Stromal cell of bone marrow (primary cell): Measurements from ENCODE around the gene MYH9.

Source experiments
- DNase-seq: peaks from one replicate; pipeline ENCODE4 v3.0.0-alpha.2; 2012; ENCODE audit warnings: low read depth

MYH9 gene

GRCh38 chr22:36330655-36331305 lies 57.0 kb downstream of the MYH9 start:
- DNase-seq, result no peak

- no peak for DNase-seq
These were observed 57.6 kb downstream of the MYH9 start for GRCh38 chr22:36330127-36330526.

GRCh38 chr22:36329254-36330078 lies 58.3 kb downstream of the MYH9 start:
- peak; percentile 70 for DNase-seq

DNA sequence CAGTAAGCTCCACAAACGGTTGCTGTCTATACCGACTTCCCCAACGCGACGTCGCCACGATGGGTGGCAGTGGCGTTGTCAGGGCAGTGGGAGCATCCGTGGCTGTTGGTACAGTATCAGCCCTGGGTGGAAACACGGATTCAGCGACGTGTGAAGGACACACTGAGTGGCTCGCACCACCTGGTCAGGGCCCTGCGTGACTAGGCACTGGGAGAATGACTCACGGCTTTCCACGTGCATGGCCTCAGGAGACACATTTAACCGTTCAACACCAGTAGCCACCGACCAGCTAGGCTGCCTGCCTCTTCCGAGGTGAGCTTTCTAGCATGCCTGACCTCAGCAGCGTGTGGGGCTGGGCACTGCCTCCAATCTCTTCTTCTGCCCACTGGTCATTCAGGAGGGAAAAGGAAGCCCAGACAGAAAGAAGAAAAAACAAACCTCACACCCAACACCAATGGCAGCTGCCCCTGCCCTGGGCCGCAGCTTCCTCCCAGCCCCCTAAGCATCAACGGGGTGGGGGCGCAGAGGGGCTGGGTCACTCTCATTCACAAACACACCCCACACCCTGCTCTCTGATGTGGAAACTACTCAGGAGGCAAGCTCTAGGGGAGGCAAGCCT lies 59.0 kb downstream of the MYH9 start:
- peak; percentile 77 for DNase-seq

GRCh38 chr22:36327922-36328551 lies 59.7 kb downstream of the MYH9 start:
- no peak for DNase-seq

DNA sequence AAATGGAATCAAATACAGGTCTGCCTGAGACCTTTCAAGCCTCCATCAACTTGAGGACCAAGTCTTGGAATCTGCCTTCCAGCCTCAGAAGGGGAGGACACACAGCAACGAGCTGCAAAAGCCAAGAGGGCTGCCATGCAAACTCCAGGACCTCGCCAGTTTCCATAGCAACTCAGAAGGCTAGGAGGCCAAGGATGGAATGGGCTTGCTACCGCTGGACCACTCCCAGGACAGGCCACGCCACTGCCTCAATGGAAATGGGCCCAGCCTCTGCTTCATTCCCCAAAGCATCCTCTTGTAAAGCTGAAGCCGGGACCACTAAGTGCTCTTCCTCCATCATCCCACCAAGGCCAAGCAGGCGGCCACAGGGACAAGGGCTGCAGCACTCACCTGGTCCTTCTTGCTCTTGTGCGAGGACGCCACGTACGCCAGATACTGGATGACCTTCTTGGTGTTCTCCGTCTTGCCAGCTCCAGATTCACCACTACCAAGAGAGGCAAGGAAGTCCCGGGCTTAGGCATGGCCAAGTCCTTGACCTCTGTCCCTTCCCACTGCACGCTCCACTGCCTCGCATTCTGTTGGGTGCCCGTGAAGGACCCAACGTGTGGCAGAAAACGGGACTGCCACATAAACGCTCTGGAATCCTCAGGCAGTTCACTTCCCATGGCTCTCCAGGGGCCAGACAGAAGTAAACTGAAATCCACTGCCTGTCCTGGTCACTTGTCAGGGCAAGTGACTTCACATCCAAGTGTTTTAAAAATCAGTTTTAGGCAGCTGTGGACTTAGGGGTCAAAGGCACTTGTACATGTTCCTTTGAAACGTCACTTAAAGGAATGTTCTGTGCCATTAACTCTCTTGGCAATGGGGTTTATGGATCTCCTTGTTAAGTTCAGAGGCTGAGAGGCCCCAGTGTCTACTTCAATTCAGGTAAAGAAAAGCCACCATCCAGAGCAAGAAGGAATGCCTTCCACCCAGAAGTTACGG lies 61.3 kb downstream of the MYH9 start:
- no peak for DNase-seq

GRCh38 chr22:36325154-36326031 lies 62.4 kb downstream of the MYH9 start:
- DNase-seq, result peak; percentile 92

DNA sequence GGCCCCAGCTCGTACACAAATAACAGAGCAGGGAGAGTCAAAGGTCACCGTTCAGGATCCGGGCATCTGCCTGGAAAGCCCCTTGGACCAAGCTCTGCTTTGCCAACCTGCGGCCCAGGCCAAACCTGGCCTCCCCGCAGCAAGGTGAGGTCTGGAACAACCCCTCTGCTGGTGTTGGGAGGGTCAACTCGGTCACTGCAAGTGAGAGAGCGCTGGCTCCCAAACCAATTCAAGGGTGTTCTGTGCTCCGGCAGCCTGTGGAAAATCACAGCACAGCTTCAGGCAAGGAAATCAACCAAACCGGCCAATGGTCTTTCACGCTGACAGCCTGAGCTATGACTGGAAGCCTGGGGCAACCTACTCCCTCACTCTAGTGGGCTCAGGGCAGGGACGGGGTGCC lies 63.4 kb downstream of the MYH9 start:
- DNase-seq, result no peak

DNA sequence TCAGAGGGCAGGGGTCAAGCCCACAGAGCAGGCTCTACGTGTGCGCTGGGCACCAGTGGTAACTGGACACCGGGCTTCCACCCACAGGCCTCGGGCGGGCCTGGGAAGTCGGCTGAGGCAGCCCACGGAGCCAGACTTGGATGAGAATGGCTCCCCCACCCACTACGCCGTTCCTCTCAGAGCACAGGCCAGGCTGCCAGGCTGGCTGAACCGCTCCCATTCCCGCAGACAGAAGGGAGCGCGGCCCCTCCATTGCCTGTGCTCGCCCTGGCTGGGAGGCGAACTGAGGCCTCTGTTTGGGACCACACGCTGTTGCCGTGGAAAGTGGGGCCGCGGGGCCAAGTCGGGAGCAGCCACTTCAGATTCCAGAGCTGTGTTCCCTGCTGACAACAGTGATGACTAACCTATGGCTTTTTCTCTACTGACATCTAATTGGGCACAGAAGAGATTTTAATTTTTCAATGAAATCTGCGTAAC lies 63.9 kb downstream of the MYH9 start:
- peak; percentile 67 for DNase-seq

GRCh38 chr22:36323182-36323854 lies 64.4 kb downstream of the MYH9 start:
- DNase-seq, result peak; percentile 76

GRCh38 chr22:36322602-36322915 lies 65.2 kb downstream of the MYH9 start:
- DNase-seq, result no peak

DNA sequence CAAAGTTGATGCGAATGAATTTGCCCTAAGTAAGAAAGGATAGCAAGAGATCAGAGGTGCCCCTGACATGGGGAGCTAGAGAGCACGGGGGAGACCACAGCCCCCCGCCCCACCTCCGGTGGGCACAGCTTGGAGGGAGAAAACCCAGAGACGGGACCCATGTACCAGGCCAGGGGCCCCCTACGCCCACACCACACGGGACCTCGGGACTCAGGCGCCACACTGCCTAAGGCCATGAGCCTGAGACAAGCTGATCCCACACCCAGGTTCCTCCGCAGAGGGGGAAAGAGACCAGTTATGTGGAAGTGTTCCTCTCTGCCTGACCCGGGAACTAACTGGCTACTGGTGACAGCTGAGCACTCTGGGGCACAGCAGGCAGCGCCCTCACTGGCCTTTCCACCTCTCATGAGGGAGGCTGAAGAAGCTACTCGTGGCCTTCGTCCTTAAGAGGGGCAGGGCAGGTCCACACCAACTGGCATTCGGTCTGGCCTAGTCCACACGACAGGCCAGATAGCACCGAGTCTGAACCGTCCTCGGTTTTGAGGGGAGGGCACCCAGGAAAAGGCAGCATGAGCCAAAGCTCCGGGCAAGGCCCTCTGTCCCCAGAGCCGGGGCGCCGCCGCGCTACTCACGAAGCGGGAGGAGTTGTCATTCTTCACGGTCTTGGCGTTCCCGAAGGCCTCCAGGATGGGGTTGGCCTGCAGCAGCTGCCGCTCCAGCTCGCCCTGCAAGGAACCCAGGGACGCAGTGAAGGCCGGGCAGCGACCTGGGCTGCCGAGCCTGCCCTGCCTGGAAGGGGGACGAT lies 65.8 kb downstream of the MYH9 start:
- DNase-seq, result no peak

DNA sequence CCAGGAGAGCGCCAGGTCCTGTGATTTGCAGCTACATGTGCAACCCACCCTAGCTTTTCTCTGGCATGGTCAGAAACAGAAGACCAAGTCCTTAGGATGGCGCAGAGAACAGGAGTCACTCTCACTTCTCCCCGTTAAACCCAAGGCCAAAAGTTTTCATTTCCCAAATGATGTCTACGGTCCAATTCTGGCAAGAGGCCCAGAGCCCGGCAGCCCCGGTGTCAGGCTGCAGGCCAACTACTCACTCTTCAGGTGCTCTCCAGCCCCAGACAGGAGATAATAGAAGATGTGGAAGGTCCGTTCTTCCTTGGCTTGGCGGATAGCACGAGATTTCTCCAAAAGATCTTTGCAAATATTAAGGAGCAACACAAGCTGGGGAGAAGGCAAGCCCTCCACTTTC lies 67.2 kb downstream of the MYH9 start:
- DNase-seq, result no peak

DNA sequence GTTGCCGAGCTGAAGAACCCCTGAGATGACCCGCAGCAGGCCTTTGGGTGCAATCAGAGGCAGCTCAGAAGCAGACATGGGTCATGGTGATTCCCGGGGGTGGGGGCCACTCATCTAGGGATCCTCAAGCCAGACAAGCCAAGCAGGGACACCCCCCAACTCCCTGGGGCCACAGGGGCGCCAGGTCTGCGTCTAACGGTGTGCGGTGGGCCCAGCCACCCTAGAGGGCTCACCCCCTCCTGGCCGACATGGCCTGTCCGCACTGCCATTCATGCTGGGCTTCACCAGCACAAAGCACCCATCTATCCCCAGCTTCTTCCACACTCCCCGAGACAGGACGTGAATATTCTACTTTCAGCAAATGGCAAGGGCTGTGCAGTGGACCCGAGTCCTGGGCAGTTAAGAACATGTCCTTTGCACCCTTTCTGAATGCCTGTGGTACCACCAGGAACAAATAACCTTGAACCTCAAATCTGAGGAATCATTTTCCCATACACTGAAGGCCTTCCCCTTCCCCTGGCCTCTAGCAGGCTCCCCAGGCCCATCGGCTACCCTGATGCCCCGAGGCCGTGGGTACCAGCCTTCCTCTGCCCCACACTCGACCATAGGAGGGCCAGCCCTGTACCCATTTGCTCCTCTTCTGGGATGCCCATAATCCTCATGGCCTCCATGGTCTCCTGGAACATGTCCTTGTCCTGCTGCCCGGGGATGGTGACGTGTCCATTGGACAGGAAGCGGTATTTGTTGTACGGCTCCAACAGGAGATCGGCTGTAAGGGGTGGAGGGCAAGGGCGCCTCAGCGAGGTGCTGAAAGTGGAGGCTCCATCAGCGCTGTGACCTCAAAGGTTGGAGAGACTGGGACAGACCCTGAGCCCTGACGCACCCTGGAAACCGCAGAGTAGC lies 67.9 kb downstream of the MYH9 start:
- DNase-seq, result no peak

GRCh38 chr22:36318442-36318841 lies 69.3 kb downstream of the MYH9 start:
- no peak for DNase-seq

DNA sequence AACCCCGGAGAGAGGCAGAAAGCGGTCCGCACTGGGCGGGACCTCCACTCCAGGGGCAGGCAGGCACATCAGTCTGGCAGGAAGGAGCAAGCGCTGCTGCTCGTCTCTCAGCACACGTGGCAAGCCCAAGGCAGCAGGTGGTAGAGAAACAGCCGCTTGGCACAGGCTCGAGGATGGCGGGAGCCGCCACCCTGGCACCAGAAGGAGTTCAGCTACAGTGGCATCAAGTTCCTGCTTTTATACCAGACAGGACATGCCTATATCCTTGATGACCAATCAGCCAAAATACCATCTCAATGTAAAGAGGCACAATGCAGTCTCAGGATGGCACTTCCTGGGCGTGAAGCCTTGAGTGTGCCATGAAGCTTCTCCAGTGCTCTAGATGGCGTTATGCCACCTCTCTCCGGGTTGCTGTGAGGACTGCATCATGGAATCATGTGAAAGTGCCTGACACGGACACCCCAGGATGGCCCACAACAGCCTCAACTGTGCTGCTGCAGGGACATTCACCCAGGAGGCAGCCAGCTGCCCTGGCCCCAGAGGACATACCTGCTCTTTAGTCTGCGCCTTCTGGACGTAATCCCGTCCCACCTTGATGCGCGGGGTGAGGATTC lies 70.0 kb downstream of the MYH9 start:
- no peak for DNase-seq

DNA sequence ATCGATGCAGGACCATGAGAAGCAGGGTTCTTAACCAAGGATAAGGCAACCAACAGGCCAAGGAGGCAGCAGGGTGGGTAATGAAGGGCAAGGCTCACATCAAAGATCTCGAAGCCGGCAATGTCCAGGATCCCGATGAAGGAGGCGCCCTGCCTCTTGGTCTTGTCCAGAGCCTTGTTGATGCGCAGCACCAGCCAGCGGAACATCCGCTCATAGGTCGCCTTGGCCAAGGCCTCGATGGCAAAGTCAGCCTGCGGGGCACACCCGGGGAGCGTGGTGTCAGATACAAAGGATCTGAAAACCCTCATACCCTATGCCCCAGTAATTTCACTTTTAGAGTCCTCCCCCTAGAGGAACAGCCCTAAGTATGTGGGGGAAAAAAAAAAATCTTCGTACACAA lies 71.3 kb downstream of the MYH9 start:
- no peak for DNase-seq

DNA sequence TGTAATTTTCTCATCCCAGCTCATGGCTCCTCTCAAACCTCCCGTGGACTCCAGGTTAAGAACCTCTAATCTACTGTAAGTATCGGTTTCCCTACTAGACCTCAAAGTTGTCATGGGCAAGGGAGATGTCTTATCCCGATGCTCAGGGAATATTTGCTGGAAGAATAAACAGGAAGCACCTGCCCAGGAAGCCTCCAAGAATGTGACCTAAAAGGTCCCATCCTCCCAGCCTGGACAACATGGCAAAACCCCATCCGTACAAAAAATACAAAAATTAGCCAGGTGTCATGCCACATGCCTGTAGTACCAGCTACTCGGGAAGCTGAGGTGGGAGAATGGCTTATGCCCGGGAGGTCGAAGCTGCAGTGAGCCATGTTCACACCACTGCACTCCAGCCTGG lies 72.4 kb downstream of the MYH9 start:
- DNase-seq, result no peak
